Pancreas (tissue), 10 donors: ENCODE results near the gene EZH2. TPM values are rescaled to one million over a fixed set of nuclear protein-coding genes. Genes with fewer than 3 reads are reported as not detected.

Source experiments
- ATAC-seq, 4 donors: fragments of 200-7000 bp; cut with Tn5 transposase; one replicate each; pipeline versions ENCODE4 v1.8.0 to v1.9.1; 2020; ENCODE audit warnings: mild to moderate bottlenecking in 4 of 4, moderate library complexity in 4 of 4
- DNase-seq, 6 donors: peaks; one replicate each; pipeline ENCODE4 v3.0.0-alpha.2; 2020
- FAIRE-seq: peaks from 2 replicates; lab custom pipeline; 2012; peaks lifted over from hg19 to GRCh38; lab: Jason Lieb, UNC
- H3K27ac ChIP-seq, 4 donors: fragments of 200-600 bp; sonication (generic); 1 replicate in 3 of 4; 2 replicates in 1 of 4; pipeline versions ENCODE4 v1.5.0 to v1.8.0; 2020
- H3K27me3 ChIP-seq, 4 donors: fragments of 200-600 bp; one replicate each; pipeline ENCODE4 v1.8.0; 2021
- H3K36me3 ChIP-seq, 3 donors: fragments of 200-600 bp; sonication (generic) in 1 of 3; one replicate each; pipeline versions ENCODE4 v1.5.0 to v1.8.0; 2020 to 2021
- H3K4me1 ChIP-seq, 3 donors: fragments of 200-600 bp; one replicate each; pipeline ENCODE4 v1.8.0; 2021
- H3K4me3 ChIP-seq, 4 donors: fragments of 200-600 bp; sonication (generic) in 2 of 4; one replicate each; pipeline versions ENCODE4 v1.5.0 to v1.8.0; 2020 to 2021
- H3K9me3 ChIP-seq, 4 donors: fragments of 200-600 bp; one replicate each; pipeline ENCODE4 v1.8.0; 2021
- CTCF ChIP-seq, 4 donors: fragments of 200-600 bp; sonication (generic) in 3 of 4; IDR thresholded peaks; one replicate each; pipeline versions ENCODE4 v1.5.0 to v1.8.0; 2021; ENCODE audit warnings: antibody characterized with exemption in 4 of 4
- WGBS, 2 donors: extraction: QIAGEN DNeasy Blood & Tissue Kit; methylation state at CpG; one replicate each; pipeline ENCODE4 v1.1.7; 2013; 5-methylcytosine and 5-hydroxymethylcytosine counted together
- intact Hi-C, 3 donors: fragments of 100-400 bp; cut with DNase I; formaldehyde crosslinking; loops; one replicate each; pipeline versions ENCODE4 v1.11.1 to v1.14.2; 2022
- polyA plus RNA-seq, 2 donors: library from polyadenylated mRNA; stranded (reverse); fragments of 200-250 nt; gene quantifications; one replicate each; pipeline ENCODE4 v1.2.3, GENCODE V29; 2013
- total RNA-seq, 6 donors: library from RNA; stranded (reverse); fragmentation: NEBNext Ultra II Directional in 4 of 6; extraction: Animal tissue kit (Norgen Biotek cat#: 25700) in 4 of 6; gene quantifications; one replicate each; pipeline versions ENCODE4 v1.2.1 to v1.2.4, GENCODE V29; 2021 to 2023
- donor health status: healthy with polysubstance abuse.
- donor health status: DM: no; HTN: no; CAD: no; lungs with moderate emphysema.
- donor health status: DM: no; HTN: no; CAD: no.
- donor health status: control.
- donor health status: control.
- donor health status: Bipolar disorder and iron deficiency.
- donor health status: DM: yes; HTN: yes; CAD: no.
- donor health status: DM: no; HTN: no; CAD: no.
- donor health status: DM: no; HTN: no; CAD: no.
- donor health status: DM: yes; HTN: yes; CAD: no.

EZH2 gene
- total and polyA plus RNA-seq, 8 donors: 2.4 to 4.3 (median 3.2) TPM

GRCh38 chr7:148865283-148865682, 18.8 kb downstream of the EZH2 start:
- no peaks in the 10 kb centered on the region for H3K9me3 ChIP-seq
- no peak overlapping the region for H3K4me3 ChIP-seq
- intact Hi-C loops: no loop called here
- no peak for DNase-seq
- H3K36me3 ChIP-seq: no peaks in the 10 kb centered on the region
- WGBS, 2 donors: 76 to 82% methylated on average over 2 of the region's 2 CpGs
- H3K27me3 ChIP-seq: no peaks in the 10 kb centered on the region
- TF ChIP-seq CTCF (IDR thresholded peaks at IDR 0.05): no peak
- no peaks in the 10 kb centered on the region for H3K4me1 ChIP-seq
- no peak overlapping the region for H3K27ac ChIP-seq
- FAIRE-seq: no peak
- no peak for ATAC-seq

GRCh38 chr7:148863324-148863723, 20.8 kb downstream of the EZH2 start:
- TF ChIP-seq CTCF (IDR thresholded peaks at IDR 0.05): no peak
- FAIRE-seq (no peak), DNase-seq (no peak), ATAC-seq (no peak)
- Histone ChIP-seq H3K36me3 (no peaks in the 10 kb centered on the region), H3K27ac (no peak overlapping the region), H3K4me3 (no peak overlapping the region), H3K4me1 (no peaks in the 10 kb centered on the region), H3K9me3 (no peaks in the 10 kb centered on the region), H3K27me3 (no peaks in the 10 kb centered on the region)
- WGBS, 2 donors: 53 to 54% methylated on average over 2 of the region's 2 CpGs
- intact Hi-C loops: no loop called here

GRCh38 chr7:148862481-148862880, 21.6 kb downstream of the EZH2 start:
- ATAC-seq: no peak
- no peak for FAIRE-seq
- H3K9me3 ChIP-seq: no peaks in the 10 kb centered on the region
- H3K27me3 ChIP-seq: no peaks in the 10 kb centered on the region
- no peaks in the 10 kb centered on the region for H3K4me1 ChIP-seq
- no peak overlapping the region for H3K4me3 ChIP-seq
- WGBS, 2 donors: 70 to 72% methylated on average over 3 of the region's 3 CpGs
- H3K27ac ChIP-seq: no peak overlapping the region
- no peak for TF ChIP-seq CTCF (IDR thresholded peaks at IDR 0.05)
- DNase-seq: no peak
- no peaks in the 10 kb centered on the region for H3K36me3 ChIP-seq
- intact Hi-C loops: no loop called here

GRCh38 chr7:148858489-148858888, 25.6 kb downstream of the EZH2 start:
- H3K4me3 ChIP-seq: no peak overlapping the region
- H3K9me3 ChIP-seq: no peaks in the 10 kb centered on the region
- no peak for DNase-seq
- no peaks in the 10 kb centered on the region for H3K4me1 ChIP-seq
- TF ChIP-seq CTCF (IDR thresholded peaks at IDR 0.05): no peak
- no peaks in the 10 kb centered on the region for H3K27me3 ChIP-seq
- H3K27ac ChIP-seq: no peak overlapping the region
- intact Hi-C loops: loop anchor here in 1 of 3 donors (10.0 kb wide), 1 partner anchor 106 kb away; no protein-coding TSS in a partner anchor
- 90 to 96% methylated on average over 2 of the region's 2 CpGs for WGBS, 2 donors
- no peaks in the 10 kb centered on the region for H3K36me3 ChIP-seq
- FAIRE-seq: no peak
- ATAC-seq: no peak

GRCh38 chr7:148856891-148857290, 27.2 kb downstream of the EZH2 start:
- H3K36me3 ChIP-seq: no peaks in the 10 kb centered on the region
- no peaks in the 10 kb centered on the region for H3K4me1 ChIP-seq
- H3K27me3 ChIP-seq: no peaks in the 10 kb centered on the region
- FAIRE-seq (no peak), ATAC-seq (no peak), DNase-seq (no peak)
- no peak for TF ChIP-seq CTCF (IDR thresholded peaks at IDR 0.05)
- H3K4me3 ChIP-seq: no peak overlapping the region
- WGBS, 2 donors: 84 to 88% methylated on average over 5 of the region's 5 CpGs
- H3K27ac ChIP-seq: no peak overlapping the region
- intact Hi-C loops: loop anchor here in 1 of 3 donors (10.0 kb wide), 1 partner anchor 108 kb away; no protein-coding TSS in a partner anchor
- H3K9me3 ChIP-seq: no peaks in the 10 kb centered on the region
